WERI-Rb-1 (cell line): ENCODE results near the gene YY1.

Source experiments
- DNase-seq: peaks from one replicate; pipeline ENCODE4 v3.0.0-alpha.2; 2020
- H3K27ac ChIP-seq: fragments of 250-450 bp; sonication (Bioruptor Pico); 2 replicates; pipeline ENCODE4 v1.5.1; 2020; ENCODE audit warnings: mild to moderate bottlenecking, moderate library complexity
- H3K27me3 ChIP-seq: fragments of 250-450 bp; sonication (Bioruptor Pico); 2 replicates; pipeline ENCODE4 v1.5.1; 2021; ENCODE audit warnings: mild to moderate bottlenecking, low read depth, moderate library complexity; ENCODE audit not compliant: insufficient read depth, severe bottlenecking
- H3K36me3 ChIP-seq: fragments of 250-450 bp; sonication (Bioruptor Pico); 2 replicates; pipeline ENCODE4 v1.5.1; 2020; ENCODE audit warnings: mild to moderate bottlenecking, moderate library complexity
- H3K4me3 ChIP-seq: 2 replicates; pipeline ENCODE4 v1.5.1; 2011; ENCODE audit warnings: low read depth, mild to moderate bottlenecking, control low read depth, low read length
- H3K9me3 ChIP-seq: fragments of 250-450 bp; sonication (Bioruptor Pico); 2 replicates; pipeline ENCODE4 v1.5.1; 2021; ENCODE audit warnings: mild to moderate bottlenecking, moderate library complexity; ENCODE audit not compliant: severe bottlenecking
- TF ChIP-seq, protein P1 (sequence below): IDR thresholded peaks from 2 replicates; pipeline ENCODE4 v1.5.1; 2011; ENCODE audit warnings: low read depth, mild to moderate bottlenecking, control low read depth, inconsistent platforms, low read length

YY1 gene

GRCh38 chr14:100193417-100194357 is 45.3 kb upstream of the YY1 start:
- TF ChIP-seq, protein P1, sequence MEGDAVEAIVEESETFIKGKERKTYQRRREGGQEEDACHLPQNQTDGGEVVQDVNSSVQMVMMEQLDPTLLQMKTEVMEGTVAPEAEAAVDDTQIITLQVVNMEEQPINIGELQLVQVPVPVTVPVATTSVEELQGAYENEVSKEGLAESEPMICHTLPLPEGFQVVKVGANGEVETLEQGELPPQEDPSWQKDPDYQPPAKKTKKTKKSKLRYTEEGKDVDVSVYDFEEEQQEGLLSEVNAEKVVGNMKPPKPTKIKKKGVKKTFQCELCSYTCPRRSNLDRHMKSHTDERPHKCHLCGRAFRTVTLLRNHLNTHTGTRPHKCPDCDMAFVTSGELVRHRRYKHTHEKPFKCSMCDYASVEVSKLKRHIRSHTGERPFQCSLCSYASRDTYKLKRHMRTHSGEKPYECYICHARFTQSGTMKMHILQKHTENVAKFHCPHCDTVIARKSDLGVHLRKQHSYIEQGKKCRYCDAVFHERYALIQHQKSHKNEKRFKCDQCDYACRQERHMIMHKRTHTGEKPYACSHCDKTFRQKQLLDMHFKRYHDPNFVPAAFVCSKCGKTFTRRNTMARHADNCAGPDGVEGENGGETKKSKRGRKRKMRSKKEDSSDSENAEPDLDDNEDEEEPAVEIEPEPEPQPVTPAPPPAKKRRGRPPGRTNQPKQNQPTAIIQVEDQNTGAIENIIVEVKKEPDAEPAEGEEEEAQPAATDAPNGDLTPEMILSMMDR = 0 out of 2 replicates have a peak, but pooled peaks have one; percentile 3
- peak overlapping the region; percentile 42 for H3K4me3 ChIP-seq
- H3K9me3 ChIP-seq = no peaks in the 10 kb centered on the region
- H3K27me3 ChIP-seq = no peaks in the 10 kb centered on the region
- peak overlapping the region; percentile 81 for H3K27ac ChIP-seq
- DNase-seq = no peak
- H3K36me3 ChIP-seq = no peaks in the 10 kb centered on the region

GRCh38 chr14:100199240-100199860 is 39.6 kb upstream of the YY1 start:
- H3K9me3 ChIP-seq = no peaks in the 10 kb centered on the region
- no peaks in the 10 kb centered on the region for H3K36me3 ChIP-seq
- no peak overlapping the region for H3K4me3 ChIP-seq
- no peak for DNase-seq
- TF ChIP-seq, protein P1 = no peak
- no peaks in the 10 kb centered on the region for H3K27me3 ChIP-seq
- H3K27ac ChIP-seq = no peak overlapping the region

- Histone ChIP-seq H3K9me3 (no peaks in the 10 kb centered on the region), H3K36me3 (no peaks in the 10 kb centered on the region), H3K4me3 (no peak overlapping the region), H3K27ac (no peak overlapping the region), H3K27me3 (no peaks in the 10 kb centered on the region)
- TF ChIP-seq, protein P1 = no peak
- DNase-seq = no peak
Observed at GRCh38 chr14:100200311-100200710, 38.6 kb upstream of the YY1 start.

DNA sequence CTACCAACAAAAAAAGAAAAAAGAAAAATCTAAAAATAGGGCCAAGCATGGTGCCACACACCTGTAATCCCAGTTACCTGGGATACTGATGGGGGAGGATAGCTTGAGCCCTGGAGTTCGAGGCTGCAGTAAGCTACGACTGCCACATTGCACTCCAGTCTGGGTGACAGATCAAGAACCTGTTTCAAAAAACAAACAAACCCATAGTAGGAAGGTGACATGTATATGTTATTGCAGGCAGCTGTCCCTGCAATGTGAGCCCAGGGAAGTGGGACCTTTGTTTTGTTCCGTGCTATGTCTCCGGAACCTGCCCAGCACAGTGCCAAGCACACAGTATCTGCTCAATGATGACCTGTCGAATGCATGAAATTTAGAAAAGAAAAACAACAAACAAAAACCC is 37.2 kb upstream of the YY1 start:
- H3K4me3 ChIP-seq = no peak overlapping the region
- no peak for DNase-seq
- H3K27me3 ChIP-seq = no peaks in the 10 kb centered on the region
- no peak overlapping the region for H3K27ac ChIP-seq
- H3K36me3 ChIP-seq = no peaks in the 10 kb centered on the region
- TF ChIP-seq, protein P1 = no peak
- no peaks in the 10 kb centered on the region for H3K9me3 ChIP-seq

- H3K27ac ChIP-seq = no peak overlapping the region
- H3K36me3 ChIP-seq = no peaks in the 10 kb centered on the region
- no peaks in the 10 kb centered on the region for H3K27me3 ChIP-seq
- H3K4me3 ChIP-seq = no peak overlapping the region
- TF ChIP-seq, protein P1 = no peak
- no peak for DNase-seq
- no peaks in the 10 kb centered on the region for H3K9me3 ChIP-seq
Observed at GRCh38 chr14:100202712-100203111, 36.2 kb upstream of the YY1 start.
